Breast epithelium (tissue), 4 donors: ENCODE results near the gene PCAT7. TPM values are rescaled to one million over a fixed set of nuclear protein-coding genes. Genes with fewer than 3 reads are reported as not detected.

Experiments used
- DNase-seq, 2 donors: peaks; one replicate each; pipeline ENCODE4 v3.0.0-alpha.2; 2019; ENCODE audit warnings: low spot score in 2 of 2
- H3K27ac ChIP-seq, 2 donors: fragments of 200-600 bp; sonication (generic) in 1 of 2; one replicate each; pipeline ENCODE4 v1.5.1; 2016 to 2019; ENCODE audit warnings: mild to moderate bottlenecking in 1 of 2
- H3K27me3 ChIP-seq, 2 donors: fragments of 200-600 bp; sonication (generic) in 1 of 2; one replicate each; pipeline versions ENCODE4 v1.5.1 to v1.6.0; 2017 to 2019; ENCODE audit warnings: control low read depth in 1 of 2, mild to moderate bottlenecking in 1 of 2
- H3K36me3 ChIP-seq: fragments of 200-600 bp; one replicate; pipeline ENCODE4 v1.5.1; 2019
- H3K4me1 ChIP-seq, 2 donors: fragments of 200-600 bp; sonication (generic); one replicate each; pipeline ENCODE4 v1.5.1; 2016 to 2019; ENCODE audit warnings: control low read depth in 1 of 2
- H3K4me3 ChIP-seq, 3 donors: fragments of 200-600 bp; sonication (generic); 1 replicate in 2 of 3; 2 replicates in 1 of 3; pipeline ENCODE4 v1.5.1; 2016 to 2019; ENCODE audit warnings: mild to moderate bottlenecking in 3 of 3, moderate library complexity in 2 of 3
- H3K9me3 ChIP-seq, 2 donors: fragments of 200-600 bp; sonication (generic) in 1 of 2; one replicate each; pipeline ENCODE4 v1.5.1; 2016 to 2019; ENCODE audit warnings: control low read depth in 1 of 2
- POLR2A ChIP-seq: fragments of 450-650 bp; IDR thresholded peaks from one replicate; pipeline ENCODE4 v1.6.1; 2016; ENCODE audit warnings: antibody characterized with exemption, mild to moderate bottlenecking, moderate library complexity
- POLR2AphosphoS5 ChIP-seq, 3 donors: sonication (generic); formaldehyde crosslinking; IDR thresholded peaks; one replicate each; pipeline ENCODE4 v1.6.1; 2017; ENCODE audit warnings: antibody characterized with exemption in 3 of 3
- intact Hi-C: fragments of 100-400 bp; cut with DNase I; formaldehyde crosslinking; loops from one replicate; pipeline ENCODE4 v1.15.1; 2023; ENCODE audit warnings: low total_unique reads
- total RNA-seq, 3 donors: library from RNA; depleted of rRNA; stranded (reverse); fragments of >200 nt; gene quantifications; one replicate each; pipeline ENCODE4 v1.1.0, GENCODE V29; 2016
- TF ChIP-seq, protein P1 (sequence below), 3 donors: fragments of 450-650 bp; IDR thresholded peaks; one replicate each; pipeline ENCODE4 v1.5.1; 2016 to 2017; ENCODE audit warnings: antibody characterized with exemption in 3 of 3, mild to moderate bottlenecking in 3 of 3, moderate library complexity in 3 of 3

Gene PCAT7
- total RNA-seq, 3 donors from 2014 or later, result under 0.01 TPM; not detected in 2

DNA sequence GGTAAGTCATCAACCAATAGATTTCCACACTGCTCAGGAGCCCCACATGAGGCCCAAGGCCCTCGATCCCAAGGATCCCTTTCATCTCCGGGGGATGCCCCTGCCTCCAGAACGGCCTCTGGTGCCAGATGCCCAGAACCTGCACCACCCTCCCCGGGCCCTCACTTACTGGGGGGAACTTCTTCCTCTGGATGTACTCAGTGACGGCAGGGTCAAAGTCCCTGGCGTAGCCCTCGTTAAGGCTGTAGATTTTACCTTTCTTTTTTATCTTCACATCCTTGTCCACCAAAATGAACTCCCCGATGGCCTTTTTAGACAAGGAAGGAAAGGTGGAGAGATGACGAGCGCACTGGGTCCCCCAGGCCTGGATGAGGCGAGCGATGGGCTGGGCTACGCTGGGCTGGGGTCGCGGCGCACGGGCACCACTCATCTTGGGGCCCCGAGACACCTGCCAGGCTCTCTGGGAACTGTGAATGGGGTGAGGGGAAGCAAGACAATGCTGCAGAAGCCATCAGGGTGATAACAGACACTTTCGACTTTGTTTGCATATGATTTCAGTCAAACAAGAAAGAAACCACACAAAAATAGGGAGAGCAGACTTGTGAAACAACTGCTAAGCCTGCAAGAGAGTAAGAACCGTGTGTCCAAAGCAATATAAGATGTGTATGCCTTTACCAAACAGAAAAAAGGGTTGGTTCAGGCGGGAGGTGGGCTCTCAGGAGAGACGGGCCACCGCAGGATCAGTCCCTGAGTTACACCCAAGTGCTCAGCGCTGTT lies 52.0 kb downstream of the PCAT7 start:
- H3K27ac ChIP-seq, result no peak overlapping the region
- DNase-seq, result no peak
- intact Hi-C loops, result no loop called here
- H3K27me3 ChIP-seq, result no peaks in the 10 kb centered on the region
- no peaks in the 10 kb centered on the region for H3K4me1 ChIP-seq
- TF ChIP-seq POLR2A (no peak), POLR2AphosphoS5 (IDR thresholded peaks at IDR 0.05) (no peak)
- TF ChIP-seq, protein P1, sequence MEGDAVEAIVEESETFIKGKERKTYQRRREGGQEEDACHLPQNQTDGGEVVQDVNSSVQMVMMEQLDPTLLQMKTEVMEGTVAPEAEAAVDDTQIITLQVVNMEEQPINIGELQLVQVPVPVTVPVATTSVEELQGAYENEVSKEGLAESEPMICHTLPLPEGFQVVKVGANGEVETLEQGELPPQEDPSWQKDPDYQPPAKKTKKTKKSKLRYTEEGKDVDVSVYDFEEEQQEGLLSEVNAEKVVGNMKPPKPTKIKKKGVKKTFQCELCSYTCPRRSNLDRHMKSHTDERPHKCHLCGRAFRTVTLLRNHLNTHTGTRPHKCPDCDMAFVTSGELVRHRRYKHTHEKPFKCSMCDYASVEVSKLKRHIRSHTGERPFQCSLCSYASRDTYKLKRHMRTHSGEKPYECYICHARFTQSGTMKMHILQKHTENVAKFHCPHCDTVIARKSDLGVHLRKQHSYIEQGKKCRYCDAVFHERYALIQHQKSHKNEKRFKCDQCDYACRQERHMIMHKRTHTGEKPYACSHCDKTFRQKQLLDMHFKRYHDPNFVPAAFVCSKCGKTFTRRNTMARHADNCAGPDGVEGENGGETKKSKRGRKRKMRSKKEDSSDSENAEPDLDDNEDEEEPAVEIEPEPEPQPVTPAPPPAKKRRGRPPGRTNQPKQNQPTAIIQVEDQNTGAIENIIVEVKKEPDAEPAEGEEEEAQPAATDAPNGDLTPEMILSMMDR (IDR thresholded peaks at IDR 0.05), result no peak
- no peak overlapping the region for H3K4me3 ChIP-seq
- H3K36me3 ChIP-seq, result no peaks in the 10 kb centered on the region
- H3K9me3 ChIP-seq, result no peaks in the 10 kb centered on the region

DNA sequence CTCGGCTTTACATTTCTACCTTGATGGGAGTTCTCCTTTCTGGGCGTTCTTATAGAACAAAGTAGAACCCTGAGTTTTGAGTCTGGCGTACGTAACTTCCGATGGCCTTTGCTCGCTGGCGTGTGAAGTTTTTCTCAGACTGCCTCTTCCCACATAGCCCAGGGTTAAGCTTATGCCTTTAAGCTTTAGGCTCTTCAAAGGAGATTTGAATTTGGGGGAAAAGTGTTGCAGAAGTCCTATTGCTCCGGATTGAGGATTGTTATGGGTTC lies 52.5 kb downstream of the PCAT7 start:
- H3K27me3 ChIP-seq, result no peaks in the 10 kb centered on the region
- H3K27ac ChIP-seq, result no peak overlapping the region
- no peak overlapping the region for H3K4me3 ChIP-seq
- no peaks in the 10 kb centered on the region for H3K9me3 ChIP-seq
- intact Hi-C loops, result no loop called here
- no peaks in the 10 kb centered on the region for H3K36me3 ChIP-seq
- TF ChIP-seq, protein P1 (IDR thresholded peaks at IDR 0.05), result no peak
- TF ChIP-seq POLR2AphosphoS5 (IDR thresholded peaks at IDR 0.05) (no peak), POLR2A (no peak)
- no peaks in the 10 kb centered on the region for H3K4me1 ChIP-seq
- DNase-seq, result no peak

DNA sequence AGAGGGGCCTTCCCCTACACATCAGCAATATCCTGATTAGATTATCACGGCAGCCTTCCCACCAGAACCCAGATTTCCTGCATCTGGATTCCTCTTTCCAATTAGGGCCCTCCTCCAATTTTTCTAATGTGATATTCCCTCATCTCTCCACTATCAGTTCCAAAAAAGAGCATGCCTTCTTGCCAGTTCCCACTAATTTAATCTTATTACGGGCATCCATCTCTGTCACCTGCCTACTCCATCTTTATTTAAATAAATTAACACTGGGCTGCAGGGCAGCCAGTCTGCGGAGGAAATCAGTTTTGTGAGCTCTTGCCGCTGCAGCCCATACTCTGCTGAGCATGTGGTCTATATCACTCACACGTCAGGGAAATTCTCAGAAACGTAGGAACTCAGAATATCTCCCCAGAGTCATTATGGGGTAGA lies 55.3 kb downstream of the PCAT7 start:
- Histone ChIP-seq H3K36me3 (no peaks in the 10 kb centered on the region), H3K4me1 (no peaks in the 10 kb centered on the region), H3K4me3 (no peak overlapping the region), H3K27me3 (no peaks in the 10 kb centered on the region), H3K9me3 (no peaks in the 10 kb centered on the region), H3K27ac (no peak overlapping the region)
- intact Hi-C loops, result no loop called here
- TF ChIP-seq POLR2AphosphoS5 (IDR thresholded peaks at IDR 0.05), result no peak
- no peak for DNase-seq

DNA sequence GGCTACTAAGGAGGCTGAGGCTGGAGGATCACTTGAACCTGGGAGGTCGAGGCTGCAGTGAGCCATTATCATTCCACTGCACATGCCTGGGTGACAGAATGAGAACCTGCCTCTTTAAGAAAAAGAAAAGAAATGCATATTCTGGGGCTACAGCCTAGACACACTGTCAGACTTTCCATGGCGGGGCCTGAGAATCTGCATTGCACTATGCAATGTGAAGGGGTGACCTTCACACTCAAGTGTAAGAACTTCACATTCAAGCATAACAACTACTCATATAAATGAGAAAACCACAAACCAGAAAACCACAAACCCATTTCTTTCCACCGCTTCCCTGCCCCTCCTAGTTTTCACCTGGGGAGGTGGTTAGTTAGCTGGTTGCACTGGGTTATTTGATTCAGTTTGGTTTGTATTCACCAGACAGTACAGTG lies 56.8 kb downstream of the PCAT7 start:
- no peaks in the 10 kb centered on the region for H3K36me3 ChIP-seq
- intact Hi-C loops, result no loop called here
- H3K4me1 ChIP-seq, result no peaks in the 10 kb centered on the region
- DNase-seq, result no peak
- no peak overlapping the region for H3K27ac ChIP-seq
- no peak overlapping the region for H3K4me3 ChIP-seq
- no peaks in the 10 kb centered on the region for H3K9me3 ChIP-seq
- H3K27me3 ChIP-seq, result no peaks in the 10 kb centered on the region
- TF ChIP-seq POLR2A (no peak), POLR2AphosphoS5 (IDR thresholded peaks at IDR 0.05) (no peak)
- TF ChIP-seq, protein P1 (IDR thresholded peaks at IDR 0.05), result no peak

DNA sequence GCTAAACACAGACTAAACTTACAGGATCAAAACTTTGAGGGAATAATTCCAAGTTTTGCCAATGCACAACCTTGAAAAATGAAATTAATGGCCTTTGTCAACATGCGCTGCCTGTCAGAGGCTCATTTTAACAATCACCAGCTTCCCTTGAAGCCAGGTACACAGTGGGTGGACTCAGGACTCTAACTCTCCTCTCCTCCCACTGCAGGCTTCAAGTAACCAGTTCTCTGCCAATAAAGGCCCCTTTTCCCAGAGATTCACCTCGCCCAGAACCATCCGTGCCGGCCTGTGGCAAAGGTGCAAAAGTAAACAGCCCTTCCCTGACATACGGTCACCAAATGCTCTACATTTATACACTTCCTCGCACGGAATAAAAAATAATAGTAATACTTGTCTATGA lies 57.2 kb downstream of the PCAT7 start:
- no peak overlapping the region for H3K4me3 ChIP-seq
- intact Hi-C loops, result no loop called here
- H3K9me3 ChIP-seq, result no peaks in the 10 kb centered on the region
- no peaks in the 10 kb centered on the region for H3K36me3 ChIP-seq
- H3K27ac ChIP-seq, result no peak overlapping the region
- no peak for DNase-seq
- no peaks in the 10 kb centered on the region for H3K27me3 ChIP-seq
- no peaks in the 10 kb centered on the region for H3K4me1 ChIP-seq
- no peak for TF ChIP-seq POLR2AphosphoS5 (IDR thresholded peaks at IDR 0.05)

DNA sequence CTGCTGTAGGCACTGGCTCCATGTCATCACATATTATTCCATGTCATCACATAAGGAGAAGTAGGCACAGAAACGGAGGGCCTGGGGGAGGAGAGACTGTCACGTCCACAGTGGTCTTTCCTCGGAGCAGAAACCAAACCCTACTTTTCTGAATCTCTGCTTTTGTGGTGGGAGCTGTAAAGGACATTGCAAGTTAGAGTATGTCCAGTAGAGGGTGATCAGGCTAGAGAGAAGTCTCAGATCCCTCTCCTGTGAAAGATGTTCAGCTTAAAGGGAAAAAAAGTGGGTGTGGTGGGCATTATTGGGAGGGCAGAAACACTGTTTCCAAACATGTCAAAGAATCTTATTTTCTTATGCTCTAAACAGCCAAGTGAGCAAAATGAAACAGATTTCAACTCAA lies 58.1 kb downstream of the PCAT7 start:
- Histone ChIP-seq H3K27me3 (no peaks in the 10 kb centered on the region), H3K4me1 (no peaks in the 10 kb centered on the region), H3K27ac (no peak overlapping the region), H3K4me3 (no peak overlapping the region), H3K36me3 (no peaks in the 10 kb centered on the region), H3K9me3 (no peaks in the 10 kb centered on the region)
- no peak for DNase-seq
- intact Hi-C loops, result no loop called here
- no peak for TF ChIP-seq POLR2AphosphoS5 (IDR thresholded peaks at IDR 0.05)
- TF ChIP-seq, protein P1 (IDR thresholded peaks at IDR 0.05), result no peak
- no peak for TF ChIP-seq POLR2A
